Nephron (organoid): Measurements from ENCODE around the gene SF3B2.

ENCODE experiments used
- H3K27ac Mint-ChIP-seq, 3 experiments: 2 replicates each; pipeline ENCODE4 v1.8.0; 2020; ENCODE audit warnings: mixed read lengths in 3 of 3, mild to moderate bottlenecking in 2 of 3, moderate library complexity in 1 of 3
- H3K27me3 Mint-ChIP-seq: 2 replicates; pipeline ENCODE4 v1.8.0; 2021; ENCODE audit warnings: low read depth, mild to moderate bottlenecking, moderate library complexity, mixed read lengths
- H3K36me3 Mint-ChIP-seq: 2 replicates; pipeline ENCODE4 v1.8.0; 2020; ENCODE audit warnings: low read depth, mixed read lengths
- H3K4me1 Mint-ChIP-seq: 2 replicates; pipeline ENCODE4 v1.8.0; 2020; ENCODE audit warnings: mixed read lengths
- H3K4me3 Mint-ChIP-seq, 3 experiments: 2 replicates each; pipeline ENCODE4 v1.8.0; 2020; ENCODE audit warnings: mild to moderate bottlenecking in 3 of 3, mixed read lengths in 3 of 3, moderate library complexity in 2 of 3
- H3K9me3 Mint-ChIP-seq: 2 replicates; pipeline ENCODE4 v1.8.0; 2020; ENCODE audit warnings: mixed read lengths
- CTCF ChIP-seq, 3 experiments: fragments of 200-600 bp; sonication (generic); IDR thresholded peaks; one replicate each; pipeline ENCODE4 v1.5.0; 2021; ENCODE audit warnings: antibody characterized with exemption in 3 of 3; ENCODE audit not compliant: unreplicated experiment in 3 of 3

Gene SF3B2

DNA sequence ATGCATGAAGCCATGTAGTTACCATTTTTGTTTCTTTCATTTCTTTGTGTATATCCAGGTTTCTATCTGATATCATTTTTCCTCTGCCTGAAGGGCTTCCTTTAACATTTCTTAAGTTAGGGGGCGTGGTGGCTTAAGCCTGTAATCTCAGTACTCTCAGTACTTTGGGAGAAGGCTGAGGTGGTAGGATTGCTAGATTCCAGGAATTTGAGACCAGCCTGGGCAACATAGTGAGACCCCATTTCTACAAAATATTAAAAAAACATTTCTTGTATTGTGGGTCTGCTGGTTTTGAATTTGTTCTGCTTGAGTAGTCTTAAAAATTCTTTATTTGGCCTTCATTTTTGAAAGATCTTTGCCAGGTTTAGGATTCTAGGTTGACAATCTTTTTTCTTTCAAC is 12.4 kb downstream of the SF3B2 start:
- peaks cover 5% of the 10 kb centered on the region for H3K27me3 Mint-ChIP-seq
- H3K9me3 Mint-ChIP-seq, result no peaks in the 10 kb centered on the region
- H3K4me3 Mint-ChIP-seq, result no peak overlapping the region
- peaks cover 84% of the 10 kb centered on the region for H3K36me3 Mint-ChIP-seq
- peaks cover 16% of the 10 kb centered on the region for H3K4me1 Mint-ChIP-seq
- H3K27ac Mint-ChIP-seq, result no peak overlapping the region
- no peak for TF ChIP-seq CTCF (IDR thresholded peaks at IDR 0.05; ENCODE audit: unreplicated experiment in 3 of 3)

DNA sequence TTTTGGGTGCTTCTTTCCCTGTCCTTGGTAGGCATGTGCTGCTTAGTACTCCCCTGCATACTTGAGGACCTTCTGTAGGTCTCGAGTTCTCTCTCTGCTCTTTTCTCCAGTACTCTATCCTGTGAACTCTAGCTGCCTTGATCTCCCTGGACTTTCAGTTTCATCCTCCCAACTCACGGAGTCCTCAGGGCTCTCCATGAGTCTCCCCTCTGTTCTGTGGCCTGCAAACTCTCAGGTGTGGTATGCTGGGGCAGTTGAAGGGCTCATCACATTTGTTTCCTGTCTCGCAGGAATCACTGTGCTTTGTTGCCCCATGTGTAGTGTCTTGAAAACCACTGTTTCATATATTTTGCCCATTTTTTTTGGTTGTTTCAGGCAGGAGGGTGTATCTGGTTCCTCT is 14.6 kb downstream of the SF3B2 start:
- no peak for TF ChIP-seq CTCF (IDR thresholded peaks at IDR 0.05; ENCODE audit: unreplicated experiment in 3 of 3)
- Mint-ChIP-seq H3K27ac (peak overlapping the region in 1 of 3 experiments; percentile 24), H3K9me3 (no peaks in the 10 kb centered on the region), H3K36me3 (peaks cover 64% of the 10 kb centered on the region), H3K4me3 (peak overlapping the region in 1 of 3 experiments; percentile 18), H3K4me1 (peaks cover 24% of the 10 kb centered on the region), H3K27me3 (peaks cover 5% of the 10 kb centered on the region)

GRCh38 chr11:66067640-66068039 is 15.5 kb downstream of the SF3B2 start:
- peaks cover 33% of the 10 kb centered on the region for H3K4me1 Mint-ChIP-seq
- peaks cover 5% of the 10 kb centered on the region for H3K27me3 Mint-ChIP-seq
- peaks cover 61% of the 10 kb centered on the region for H3K36me3 Mint-ChIP-seq
- no peak overlapping the region for H3K27ac Mint-ChIP-seq
- H3K9me3 Mint-ChIP-seq, result no peaks in the 10 kb centered on the region
- H3K4me3 Mint-ChIP-seq, result peak overlapping the region; percentile 86 to 95 (median 88)
- no peak for TF ChIP-seq CTCF (IDR thresholded peaks at IDR 0.05; ENCODE audit: unreplicated experiment in 3 of 3)

DNA sequence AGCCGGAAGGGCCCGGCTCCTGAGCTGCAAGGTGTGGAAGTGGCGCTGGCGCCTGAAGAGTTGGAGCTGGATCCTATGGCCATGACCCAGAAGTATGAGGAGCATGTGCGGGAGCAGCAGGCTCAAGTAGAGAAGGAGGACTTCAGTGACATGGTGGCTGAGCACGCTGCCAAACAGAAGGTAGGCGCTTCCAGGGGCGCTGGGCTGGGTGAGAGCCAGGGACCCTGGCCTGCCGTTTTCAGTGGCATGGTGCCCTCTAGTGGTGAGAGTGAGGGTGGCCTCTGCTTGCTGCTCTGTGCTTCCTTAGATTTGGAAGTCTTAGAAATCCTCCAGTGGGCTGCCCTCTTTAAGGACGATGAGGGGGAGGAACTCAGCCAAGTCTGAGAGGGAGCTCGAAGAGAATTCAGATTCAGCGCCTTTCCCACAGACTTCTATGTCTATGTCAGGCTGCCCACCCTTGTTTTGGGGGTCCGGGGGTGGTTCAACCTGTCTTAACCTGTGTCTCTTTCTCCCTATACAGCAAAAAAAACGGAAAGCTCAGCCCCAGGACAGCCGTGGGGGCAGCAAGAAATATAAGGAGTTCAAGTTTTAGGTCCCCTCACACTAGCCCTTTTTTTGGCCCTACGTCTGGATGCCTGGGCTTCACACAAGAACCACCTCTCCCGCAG is 16.1 kb downstream of the SF3B2 start:
- peak; percentile 88 to 92 (median 92) for TF ChIP-seq CTCF (IDR thresholded peaks at IDR 0.05; ENCODE audit: unreplicated experiment in 3 of 3)
- H3K27me3 Mint-ChIP-seq, result peaks cover 5% of the 10 kb centered on the region
- peaks cover 59% of the 10 kb centered on the region for H3K36me3 Mint-ChIP-seq
- peak overlapping the region; percentile 92 to 93 (median 92) for H3K27ac Mint-ChIP-seq
- H3K9me3 Mint-ChIP-seq, result no peaks in the 10 kb centered on the region
- peaks cover 39% of the 10 kb centered on the region for H3K4me1 Mint-ChIP-seq
- H3K4me3 Mint-ChIP-seq, result peak overlapping the region; percentile 86 to 95 (median 88)

DNA sequence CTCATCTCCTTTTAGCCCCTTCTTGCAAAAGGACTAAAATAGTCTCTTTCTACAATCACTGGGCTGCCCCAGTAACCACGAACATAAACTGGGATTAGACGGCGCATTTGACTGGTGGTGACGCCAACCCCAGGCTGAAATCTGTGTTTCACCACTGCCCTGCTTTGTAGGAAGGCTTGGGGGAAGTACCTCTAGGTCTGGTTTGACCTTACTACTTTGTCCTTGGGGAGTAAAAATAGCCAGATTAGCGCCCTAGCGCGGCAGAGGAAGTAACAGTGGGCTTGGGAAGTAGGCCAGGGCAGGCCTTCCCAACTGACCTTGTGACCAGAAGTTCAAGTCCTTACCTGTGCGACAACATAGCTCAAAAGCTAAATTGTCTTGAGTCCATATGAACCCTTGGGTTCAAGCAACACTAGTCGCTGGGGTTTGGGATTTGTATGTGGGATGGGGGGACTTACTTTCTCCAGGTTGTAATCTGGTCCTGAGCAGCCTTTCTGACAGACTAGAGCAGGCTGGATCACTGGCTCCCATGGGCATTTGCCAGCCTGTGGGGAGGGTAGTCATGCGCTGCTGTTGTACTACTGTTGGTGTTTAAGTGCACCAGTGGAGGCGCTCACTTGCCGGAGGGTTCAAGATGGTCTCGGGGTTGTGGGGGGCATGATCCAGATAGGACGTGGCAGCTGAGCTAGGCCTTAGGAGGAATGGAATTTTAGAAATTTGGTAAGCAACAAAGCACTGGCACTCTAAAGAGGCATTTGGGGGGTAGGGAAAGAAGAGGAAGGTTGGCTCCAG is 17.0 kb downstream of the SF3B2 start:
- Mint-ChIP-seq H3K36me3 (peaks cover 54% of the 10 kb centered on the region), H3K4me1 (peaks cover 39% of the 10 kb centered on the region), H3K9me3 (no peaks in the 10 kb centered on the region)

More for the DNA sequence above, 17.0 kb downstream of the SF3B2 start:
- Mint-ChIP-seq H3K27ac (peak overlapping the region; percentile 92 to 93 (median 92)), H3K27me3 (peaks cover 5% of the 10 kb centered on the region), H3K4me3 (peak overlapping the region; percentile 86 to 95 (median 88))
- TF ChIP-seq CTCF (IDR thresholded peaks at IDR 0.05; ENCODE audit: unreplicated experiment in 3 of 3), result peak in 1 of 3 experiments; percentile 20
